ENCODE results near the gene CNEP1R1.

GRCh38 chr16:50011707-50012106, 13.3 kb upstream of the CNEP1R1 start:
- TF ChIP-seq GATA3 (IDR thresholded peaks at IDR 0.05; ENCODE audit: low read depth, low read length) (no peak), GATA2 (IDR thresholded peaks at IDR 0.05; ENCODE audit: low read depth, low read length) (no peak)

Measured in SH-SY5Y (cell line).